Brain microvascular endothelial cell (primary cell): ENCODE data around the gene TENT4B.

Experiments used
- DNase-seq: peaks from one replicate; pipeline ENCODE4 v3.0.0-alpha.2; 2020
- H3K27ac ChIP-seq: fragments of 250-450 bp; sonication (Bioruptor Pico); 2 replicates; pipeline ENCODE4 v1.5.1; 2020; ENCODE audit warnings: mild to moderate bottlenecking, moderate library complexity
- H3K27me3 ChIP-seq: fragments of 250-450 bp; sonication (Bioruptor Pico); replicated peaks from 2 replicates; pipeline ENCODE4 v1.5.1; 2020; ENCODE audit warnings: mild to moderate bottlenecking
- H3K36me3 ChIP-seq: fragments of 250-450 bp; sonication (Bioruptor Pico); replicated peaks from 2 replicates; pipeline ENCODE4 v1.5.1; 2020; ENCODE audit warnings: mild to moderate bottlenecking
- H3K4me3 ChIP-seq: 2 replicates; pipeline ENCODE4 v1.5.1; 2011; ENCODE audit warnings: low read depth, mild to moderate bottlenecking, control low read depth, low read length, moderate library complexity
- CTCF ChIP-seq: IDR thresholded peaks from 2 replicates; pipeline ENCODE4 v1.5.1; 2011; ENCODE audit warnings: low read depth, mild to moderate bottlenecking, moderate library complexity, low read length, control low read depth, inconsistent platforms; ENCODE audit errors: missing control alignments
- in situ Hi-C: cut with HindIII; loops from 2 replicates; pipeline ENCODE4 v1.10.0; 2017; ENCODE audit warnings: low sequenced_read_pairs, low pct_ligation_motif_present

The TENT4B gene

GRCh38 chr16:50219402-50219975, 66.4 kb downstream of the TENT4B start:
- no peak overlapping the region for H3K4me3 ChIP-seq
- no peaks in the 10 kb centered on the region for H3K27me3 ChIP-seq
- in situ Hi-C loops, result no loop called here
- H3K36me3 ChIP-seq, result peaks cover 3% of the 10 kb centered on the region
- DNase-seq, result no peak
- no peak overlapping the region for H3K27ac ChIP-seq
- TF ChIP-seq CTCF, result no peak

DNA sequence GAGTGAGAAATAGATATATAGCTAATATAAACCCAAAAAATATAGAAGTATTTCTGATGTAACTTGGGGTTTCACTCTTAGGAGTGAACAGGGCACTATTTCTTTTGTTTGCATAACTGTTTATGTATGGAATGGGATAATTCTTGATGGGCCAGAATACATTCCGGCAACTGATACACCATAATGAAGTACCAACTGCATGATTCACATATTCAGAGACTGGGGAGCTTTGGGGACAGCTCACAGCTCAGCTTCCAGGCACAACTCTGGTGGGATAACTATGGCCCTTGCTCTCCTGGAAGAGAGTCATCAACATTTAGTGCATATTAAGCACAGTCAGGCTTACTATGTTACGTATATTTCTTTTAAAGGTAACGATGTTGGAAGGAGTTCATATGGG, 71.2 kb downstream of the TENT4B start:
- in situ Hi-C loops, result no loop called here
- H3K36me3 ChIP-seq, result peaks cover 14% of the 10 kb centered on the region
- no peak for TF ChIP-seq CTCF
- DNase-seq, result no peak
- H3K4me3 ChIP-seq, result no peak overlapping the region
- no peak overlapping the region for H3K27ac ChIP-seq
- no peaks in the 10 kb centered on the region for H3K27me3 ChIP-seq

DNA sequence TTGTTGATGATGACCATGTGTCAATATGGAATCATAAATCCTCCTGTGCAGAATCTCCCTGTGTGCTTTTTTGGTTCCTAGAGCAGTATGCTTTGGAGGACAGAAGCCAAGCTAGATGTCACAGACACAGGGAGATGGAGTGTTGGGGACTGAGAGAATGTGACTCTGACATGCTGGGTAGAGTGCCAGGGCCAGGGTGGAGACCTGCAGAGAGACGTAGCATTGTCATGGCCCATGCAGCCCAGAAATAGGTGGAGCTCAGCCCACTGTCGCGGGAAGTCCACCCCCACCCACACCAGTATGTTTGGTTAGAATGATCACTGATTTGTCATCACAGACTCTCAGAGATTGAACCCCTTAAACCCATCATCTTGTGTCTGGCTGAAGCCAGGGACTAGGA, 74.0 kb downstream of the TENT4B start:
- no peaks in the 10 kb centered on the region for H3K27me3 ChIP-seq
- DNase-seq, result no peak
- peaks cover 14% of the 10 kb centered on the region for H3K36me3 ChIP-seq
- no peak for TF ChIP-seq CTCF
- in situ Hi-C loops, result no loop called here
- H3K4me3 ChIP-seq, result no peak overlapping the region
- no peak overlapping the region for H3K27ac ChIP-seq

GRCh38 chr16:50227665-50228064, 74.6 kb downstream of the TENT4B start:
- DNase-seq, result no peak
- in situ Hi-C loops, result no loop called here
- no peak for TF ChIP-seq CTCF
- Histone ChIP-seq H3K27ac (no peak overlapping the region), H3K36me3 (peaks cover 14% of the 10 kb centered on the region), H3K27me3 (no peaks in the 10 kb centered on the region), H3K4me3 (no peak overlapping the region)

DNA sequence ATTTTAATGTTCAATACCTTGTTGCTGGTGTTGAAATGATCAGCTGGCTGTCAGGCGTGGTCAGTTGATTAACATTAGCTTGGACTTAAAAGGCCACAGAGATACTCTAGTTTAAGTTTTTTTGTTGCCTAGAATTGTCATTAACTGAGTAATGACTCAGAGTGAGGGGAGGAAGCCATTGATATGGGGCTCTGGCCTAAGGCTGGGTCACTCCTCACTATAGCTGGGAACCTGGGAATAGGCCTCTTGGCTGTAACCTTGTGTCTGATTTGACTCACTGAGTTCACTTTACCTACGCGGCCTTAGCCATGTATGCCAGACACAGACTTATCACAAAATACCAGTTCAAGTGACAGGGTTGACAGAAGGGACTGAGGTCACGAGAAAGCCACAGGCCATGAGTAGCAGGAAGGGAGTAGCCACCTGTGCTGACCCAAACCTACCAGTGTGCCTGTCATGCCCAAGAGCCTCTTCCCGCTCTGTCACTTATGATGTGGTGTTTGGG, 75.3 kb downstream of the TENT4B start:
- peaks cover 14% of the 10 kb centered on the region for H3K36me3 ChIP-seq
- TF ChIP-seq CTCF, result no peak
- in situ Hi-C loops, result no loop called here

GRCh38 chr16:50229149-50229726, 76.1 kb downstream of the TENT4B start:
- no peak for DNase-seq
- in situ Hi-C loops, result no loop called here
- H3K27me3 ChIP-seq, result no peaks in the 10 kb centered on the region
- no peak overlapping the region for H3K4me3 ChIP-seq
- H3K36me3 ChIP-seq, result peaks cover 14% of the 10 kb centered on the region
- H3K27ac ChIP-seq, result no peak overlapping the region
- TF ChIP-seq CTCF, result no peak

More for the DNA sequence above, 75.3 kb downstream of the TENT4B start:
- Histone ChIP-seq H3K4me3 (no peak overlapping the region), H3K27me3 (no peaks in the 10 kb centered on the region), H3K27ac (no peak overlapping the region)
- DNase-seq, result no peak
